HCT116 (cell line): ENCODE results near the gene TMEM121. TPM values are rescaled to one million over a fixed set of nuclear protein-coding genes. Genes with fewer than 3 reads are reported as not detected.

Source experiments
- ATAC-seq: fragments of 200-7000 bp; cut with Tn5 transposase; 2 replicates; pipeline ENCODE4 v1.9.1; 2020; ENCODE audit warnings: mild to moderate bottlenecking, moderate library complexity
- BruUV-seq: library from RNA; stranded (reverse); fragments of 400-500 nt; replicated peaks from 2 replicates; lab custom pipeline; 2021; lab: Mats Ljungman, UMichigan
- CTCF ChIA-PET: fragments of 300-600 bp; sonication (Branson Sonifier 250); formaldehyde crosslinking; loops from one replicate; lab custom pipeline; 2021; ENCODE audit warnings: antibody characterized with exemption; lab: Charles Lee
- POLR2A ChIA-PET: fragments of 300-600, 350-600 bp; sonication (Branson Sonifier 250); formaldehyde crosslinking; loops from one replicate; lab custom pipeline; 2021; ENCODE audit warnings: antibody characterized with exemption; lab: Charles Lee
- RAD21 ChIA-PET, 2 experiments: fragments of 300-600 bp; sonication (Branson Sonifier 250); formaldehyde crosslinking; loops; one replicate each; lab custom pipeline; 2023; ENCODE audit warnings: low total read pairs in 2 of 2; ENCODE audit not compliant: uncharacterized antibody in 2 of 2, unreplicated experiment in 2 of 2, low non-redundant PET in 1 of 2; lab: Charles Lee
- DNase-seq: peaks from one replicate; pipeline ENCODE4 v3.0.0-alpha.2; 2010; ENCODE audit warnings: low read depth, low spot score
- H2AFZ ChIP-seq: fragments of 200-600 bp; shearing (Covaris generic), sonication (generic); 2 replicates; pipeline ENCODE4 v1.6.1; 2017; ENCODE audit warnings: low read depth, mixed run types, mixed read lengths, antibody characterized with exemption, low read length; ENCODE audit not compliant: poor library complexity, severe bottlenecking
- H3K27ac ChIP-seq: 2 replicates; pipeline ENCODE4 v1.5.1; 2012; ENCODE audit warnings: low read depth, low read length
- H3K27me3 ChIP-seq: fragments of 200-600 bp; sonication (generic); 2 replicates; pipeline ENCODE4 v1.6.1; 2016; ENCODE audit warnings: mixed run types, low read length, mixed read lengths; ENCODE audit not compliant: insufficient read depth
- H3K36me3 ChIP-seq, 2 experiments: fragments of 200-500 bp in 1 of 2; fragments of 200-600 bp in 1 of 2; sonication (Bioruptor generic) in 1 of 2; sonication (generic) in 1 of 2; 2 replicates each; pipeline versions ENCODE4 v1.5.1 to v1.6.1; 2014 to 2016; ENCODE audit warnings: low read length in 2 of 2, inconsistent platforms in 1 of 2, mixed read lengths in 1 of 2, mixed run types in 1 of 2; ENCODE audit not compliant: insufficient read depth in 2 of 2, control insufficient read depth in 1 of 2
- H3K4me1 ChIP-seq, 2 experiments: fragments of 200-600 bp in 1 of 2; sonication (generic) in 1 of 2; 2 replicates each; pipeline versions ENCODE4 v1.5.1 to v1.6.1; 2012 to 2017; ENCODE audit warnings: low read length in 2 of 2, inconsistent platforms in 1 of 2, mild to moderate bottlenecking in 1 of 2, mixed read lengths in 1 of 2, mixed run types in 1 of 2, moderate library complexity in 1 of 2; ENCODE audit not compliant: insufficient read depth in 2 of 2, control insufficient read depth in 1 of 2
- H3K4me2 ChIP-seq: fragments of 200-600 bp; sonication (generic); 2 replicates; pipeline ENCODE4 v1.6.1; 2017; ENCODE audit warnings: mixed run types, low read length, mixed read lengths
- H3K4me3 ChIP-seq, 2 experiments: fragments of 200-600 bp in 1 of 2; sonication (generic) in 1 of 2; replicated peaks in 1 of 2; 2 replicates each; pipeline ENCODE4 v1.5.1; 2011 to 2016; ENCODE audit warnings: low read length in 2 of 2, control low read depth in 1 of 2, low read depth in 1 of 2, mild to moderate bottlenecking in 1 of 2, mixed read lengths in 1 of 2, mixed run types in 1 of 2
- H3K79me2 ChIP-seq: fragments of 200-600 bp; sonication (generic); 2 replicates; pipeline ENCODE4 v1.6.1; 2017; ENCODE audit warnings: mild to moderate bottlenecking, mixed run types, low read length, moderate library complexity, mixed read lengths; ENCODE audit not compliant: insufficient read depth
- H3K9ac ChIP-seq: fragments of 200-600 bp; sonication (generic); 2 replicates; pipeline ENCODE4 v1.6.1; 2016; ENCODE audit warnings: low read length, mixed read lengths
- H3K9me2 ChIP-seq: fragments of 200-600 bp; sonication (generic), shearing (Covaris generic); 2 replicates; pipeline ENCODE4 v1.6.1; 2017; ENCODE audit warnings: mixed run types, mild to moderate bottlenecking, moderate library complexity; ENCODE audit not compliant: insufficient read depth
- H3K9me3 ChIP-seq, 2 experiments: fragments of 200-500 bp in 1 of 2; fragments of 200-600 bp in 1 of 2; sonication (Bioruptor generic) in 1 of 2; sonication (generic) in 1 of 2; 2 replicates each; pipeline ENCODE4 v1.6.1; 2014 to 2017; ENCODE audit warnings: low read length in 2 of 2, mixed read lengths in 2 of 2, inconsistent platforms in 1 of 2, low read depth in 1 of 2, mild to moderate bottlenecking in 1 of 2, mixed run types in 1 of 2, moderate library complexity in 1 of 2; ENCODE audit not compliant: control insufficient read depth in 1 of 2, insufficient read depth in 1 of 2
- H4K20me1 ChIP-seq: fragments of 200-600 bp; sonication (generic), shearing (Covaris generic); 2 replicates; pipeline ENCODE4 v1.6.1; 2017; ENCODE audit warnings: mixed run types, mild to moderate bottlenecking, moderate library complexity; ENCODE audit not compliant: insufficient read depth
- ATF3 ChIP-seq: IDR thresholded peaks from 2 replicates; pipeline ENCODE4 v1.6.1; 2012
- ELF1 ChIP-seq: IDR thresholded peaks from 2 replicates; pipeline ENCODE4 v1.6.1; 2012; ENCODE audit warnings: low read depth, borderline replicate concordance
- JUND ChIP-seq: IDR thresholded peaks from 2 replicates; pipeline ENCODE4 v1.6.1; 2012
- POLR2AphosphoS5 ChIP-seq: IDR thresholded peaks from 2 replicates; pipeline ENCODE4 v1.6.1; 2011; ENCODE audit warnings: mild to moderate bottlenecking, low read depth, low read length, moderate library complexity
- SP1 ChIP-seq: IDR thresholded peaks from 2 replicates; pipeline ENCODE4 v1.6.1; 2012; ENCODE audit warnings: low read depth
- SRF ChIP-seq: IDR thresholded peaks from 2 replicates; pipeline ENCODE4 v1.6.1; 2012; ENCODE audit warnings: low read depth
- TCF7L2 ChIP-seq: IDR thresholded peaks from 2 replicates; pipeline ENCODE4 v1.7.0; 2011; ENCODE audit warnings: borderline replicate concordance, inconsistent platforms; ENCODE audit not compliant: insufficient read depth, insufficient read length; ENCODE audit errors: extremely low read depth
- YY1 ChIP-seq: IDR thresholded peaks from 2 replicates; pipeline ENCODE4 v1.6.1; 2011; ENCODE audit warnings: low read length, low read depth, moderate library complexity, mild to moderate bottlenecking; ENCODE audit not compliant: insufficient replicate concordance; ENCODE audit errors: extremely low read depth
- ZFX ChIP-seq: fragments of 450-650 bp; IDR thresholded peaks from 2 replicates; pipeline ENCODE4 v1.6.1; 2017
- ZNF274 ChIP-seq: fragments of 200-500 bp; sonication (Bioruptor generic); IDR thresholded peaks from 2 replicates; pipeline ENCODE4 v1.6.1; 2014; ENCODE audit warnings: mild to moderate bottlenecking, low read depth, low read length, inconsistent platforms
- intact Hi-C: fragments of 100-400 bp; cut with micrococcal nuclease; formaldehyde crosslinking; loops from 2 replicates; pipeline ENCODE4 v1.10.0; 2022
- total RNA-seq: library from RNA; stranded (reverse); gene quantifications from one replicate; pipeline ENCODE4 v1.2.1, GENCODE V29; 2021; ENCODE audit not compliant: unreplicated experiment
- TF ChIP-seq, protein P1 (sequence below): IDR thresholded peaks from 2 replicates; pipeline ENCODE4 v1.6.1; 2011; ENCODE audit warnings: mild to moderate bottlenecking, low read length, moderate library complexity; ENCODE audit not compliant: insufficient replicate concordance; ENCODE audit errors: extremely low read depth

Gene TMEM121
- total RNA-seq, 1 experiment from 2014 or later, result 5.5 TPM

- no peaks in the 10 kb centered on the region for H3K9me2 ChIP-seq
- no peak overlapping the region for H3K4me3 ChIP-seq
- no peak overlapping the region for H2AFZ ChIP-seq
- TF ChIP-seq TCF7L2, result no peak
- no peak for TF ChIP-seq ELF1
- no peak for TF ChIP-seq SRF
- TF ChIP-seq ATF3, result no peak
- TF ChIP-seq POLR2AphosphoS5, result no peak
- no peak for TF ChIP-seq YY1
- H3K27ac ChIP-seq, result no peak overlapping the region; the same call in 1 of the 2 replicates
- H3K79me2 ChIP-seq, result peaks cover 5% of the 10 kb centered on the region; the same call in 1 of the 2 replicates
- ChIA-PET POLR2A (no interaction called here), CTCF (no interaction called here), RAD21 (no interaction called here)
- H3K4me1 ChIP-seq, result peaks cover 37 to 89% of the 10 kb centered on the region in 2 experiments
- ATAC-seq (no peak), DNase-seq (no peak)
- no TSS peak for BruUV-seq
- no peaks in the 10 kb centered on the region for H3K36me3 ChIP-seq
- H3K27me3 ChIP-seq, result no peaks in the 10 kb centered on the region
- intact Hi-C loops, result no loop called here
- H4K20me1 ChIP-seq, result no peaks in the 10 kb centered on the region
- H3K9me3 ChIP-seq, result no peaks in the 10 kb centered on the region
- H3K4me2 ChIP-seq, result no peak overlapping the region
- H3K9ac ChIP-seq, result no peak overlapping the region
Measured at GRCh38 chr14:105484069-105484996, 42.0 kb upstream of the TMEM121 start.

DNA sequence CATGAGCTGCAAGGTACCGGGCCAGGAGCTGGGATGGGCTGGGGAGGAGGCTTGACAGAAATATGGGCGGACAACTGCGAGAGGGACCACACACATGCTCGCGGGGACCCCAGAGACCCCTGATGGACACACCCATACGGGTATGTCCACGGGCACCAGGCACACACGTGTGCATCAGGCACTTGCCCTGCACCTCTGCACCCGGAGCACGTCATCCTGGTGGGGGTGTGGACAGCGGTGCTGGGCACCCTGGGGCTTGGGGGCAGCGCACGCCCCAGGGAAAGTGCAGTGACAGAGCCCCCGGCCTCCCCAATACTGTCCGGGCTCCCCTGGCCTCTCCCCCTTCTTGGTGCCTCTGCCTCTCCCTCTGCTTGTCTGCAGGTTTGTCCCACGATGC lies 41.4 kb upstream of the TMEM121 start:
- DNase-seq, result no peak
- CTCF ChIA-PET, result no interaction called here
- no TSS peak for BruUV-seq
- RAD21 ChIA-PET, result no interaction called here
- no peak for TF ChIP-seq ZNF274
- no peak for TF ChIP-seq POLR2AphosphoS5
- no peak for TF ChIP-seq SP1
- TF ChIP-seq JUND, result no peak
- TF ChIP-seq, protein P1, sequence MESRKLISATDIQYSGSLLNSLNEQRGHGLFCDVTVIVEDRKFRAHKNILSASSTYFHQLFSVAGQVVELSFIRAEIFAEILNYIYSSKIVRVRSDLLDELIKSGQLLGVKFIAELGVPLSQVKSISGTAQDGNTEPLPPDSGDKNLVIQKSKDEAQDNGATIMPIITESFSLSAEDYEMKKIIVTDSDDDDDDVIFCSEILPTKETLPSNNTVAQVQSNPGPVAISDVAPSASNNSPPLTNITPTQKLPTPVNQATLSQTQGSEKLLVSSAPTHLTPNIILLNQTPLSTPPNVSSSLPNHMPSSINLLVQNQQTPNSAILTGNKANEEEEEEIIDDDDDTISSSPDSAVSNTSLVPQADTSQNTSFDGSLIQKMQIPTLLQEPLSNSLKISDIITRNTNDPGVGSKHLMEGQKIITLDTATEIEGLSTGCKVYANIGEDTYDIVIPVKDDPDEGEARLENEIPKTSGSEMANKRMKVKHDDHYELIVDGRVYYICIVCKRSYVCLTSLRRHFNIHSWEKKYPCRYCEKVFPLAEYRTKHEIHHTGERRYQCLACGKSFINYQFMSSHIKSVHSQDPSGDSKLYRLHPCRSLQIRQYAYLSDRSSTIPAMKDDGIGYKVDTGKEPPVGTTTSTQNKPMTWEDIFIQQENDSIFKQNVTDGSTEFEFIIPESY, result no peak
- TF ChIP-seq ZFX, result no peak
- Histone ChIP-seq H3K9me3 (no peaks in the 10 kb centered on the region), H3K4me1 (peaks cover 38 to 93% of the 10 kb centered on the region in 2 experiments), H2AFZ (no peak overlapping the region), H3K27me3 (no peaks in the 10 kb centered on the region), H3K4me2 (no peak overlapping the region), H4K20me1 (no peaks in the 10 kb centered on the region), H3K27ac (no peak overlapping the region; the same call in 1 of the 2 replicates), H3K9ac (no peak overlapping the region), H3K4me3 (no peak overlapping the region), H3K79me2 (peaks cover 5% of the 10 kb centered on the region; the same call in 1 of the 2 replicates), H3K9me2 (no peaks in the 10 kb centered on the region), H3K36me3 (no peaks in the 10 kb centered on the region)
- POLR2A ChIA-PET, result no interaction called here
- ATAC-seq, result no peak
- intact Hi-C loops, result no loop called here
